ENCODE results near the gene CHL1.

DNA sequence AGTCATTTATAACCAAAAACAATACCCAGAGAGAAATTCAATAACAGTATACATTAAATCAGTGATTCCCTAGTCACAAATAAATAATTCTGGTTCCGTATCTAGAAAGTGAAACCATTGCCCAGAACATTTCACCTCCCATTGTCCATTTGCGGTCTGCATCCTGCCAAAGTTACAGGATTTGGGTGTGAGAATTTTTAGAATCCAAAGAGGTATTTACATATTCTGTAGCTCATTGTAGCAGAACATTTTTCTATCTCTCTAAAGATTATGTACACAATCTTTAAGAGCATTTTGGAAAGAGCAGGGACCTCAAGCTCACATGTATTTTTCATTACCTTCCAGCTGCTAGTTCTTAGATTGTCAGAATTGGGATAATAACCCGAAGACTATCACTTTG is 261.6 kb downstream of the CHL1 start:
- TF ChIP-seq CTCF (IDR thresholded peaks at IDR 0.05) (no peak), EZH2 (IDR thresholded peaks at IDR 0.05) (no peak), EZH2phosphoT487 (IDR thresholded peaks at IDR 0.05) (no peak)
